Measurements from ENCODE around the gene GAA. TPM values are rescaled to one million over a fixed set of nuclear protein-coding genes. Genes with fewer than 3 reads are reported as not detected.

The GAA gene
- total and polyA plus RNA-seq, 4 donors: 21.3 to 58.7 (median 37.0) TPM

- Histone ChIP-seq H3K27me3 (ENCODE audit: control insufficient read depth in 4 of 4, insufficient read depth in 4 of 4, low read length in 3 of 4) (no peaks in the 10 kb centered on the region), H3K36me3 (ENCODE audit: control insufficient read depth in 4 of 4, insufficient read depth in 3 of 4, low read depth in 1 of 4, low read length in 3 of 4) (peaks cover 7 to 51% (median 46%) of the 10 kb centered on the region in 4 donors), H3K9ac (ENCODE audit: low read depth in 1 of 2, low read length in 2 of 2) (no peak overlapping the region), H3K9me3 (ENCODE audit: control insufficient read depth in 4 of 4, low read length in 3 of 4) (no peaks in the 10 kb centered on the region), H3K4me1 (ENCODE audit: control insufficient read depth in 4 of 4, insufficient read depth in 4 of 4, low read length in 3 of 4) (peaks cover 0 to 17% (median 15%) of the 10 kb centered on the region in 4 donors), H3K27ac (ENCODE audit: low read depth in 1 of 2, low read length in 2 of 2) (no peak overlapping the region), H3K4me3 (ENCODE audit: low read depth in 1 of 3, low read length in 3 of 3) (no peak overlapping the region)
- WGBS: 96% methylated on average over 6 of the region's 6 CpGs
- no peak for DNase-seq (ENCODE audit: low spot score)
- TF ChIP-seq ATF3 (IDR thresholded peaks at IDR 0.05) (no peak), RAD21 (IDR thresholded peaks at IDR 0.05) (no peak), MAX (IDR thresholded peaks at IDR 0.05) (no peak), RXRA (IDR thresholded peaks at IDR 0.05) (no peak), GABPA (IDR thresholded peaks at IDR 0.05 in 1 of 2, conservative IDR thresholded peaks at IDR 0.05 in 1 of 2) (no peak), NR2F2 (IDR thresholded peaks at IDR 0.05) (no peak), SP1 (IDR thresholded peaks at IDR 0.05) (no peak), HNF4A (conservative IDR thresholded peaks at IDR 0.05) (no peak), CTCF (IDR thresholded peaks at IDR 0.05; ENCODE audit: low read depth, low read length, missing input control) (no peak), REST (IDR thresholded peaks at IDR 0.05) (no peak), YY1 (IDR thresholded peaks at IDR 0.05) (no peak), EGR1 (IDR thresholded peaks at IDR 0.05; ENCODE audit: low read depth in 2 of 2) (no peak), ZBTB33 (IDR thresholded peaks at IDR 0.05) (no peak), HNF4G (IDR thresholded peaks at IDR 0.05) (no peak), FOXA2 (IDR thresholded peaks at IDR 0.05) (no peak), FOXA1 (IDR thresholded peaks at IDR 0.05) (no peak), TAF1 (conservative IDR thresholded peaks at IDR 0.05) (no peak), JUND (IDR thresholded peaks at IDR 0.05) (no peak)
Observed at GRCh38 chr17:80133626-80133970, 32.2 kb downstream of the GAA start.
